Fibroblast of the conjunctiva (primary cell): Measurements from ENCODE around the gene AIFM1.
A peak's percentile ranks its signal among the peaks of the same experiment; 100 is the strongest.

Source experiments
- DNase-seq: peaks from one replicate; pipeline ENCODE4 v3.0.0-alpha.2; 2010; ENCODE audit warnings: low read depth

Gene AIFM1

DNA sequence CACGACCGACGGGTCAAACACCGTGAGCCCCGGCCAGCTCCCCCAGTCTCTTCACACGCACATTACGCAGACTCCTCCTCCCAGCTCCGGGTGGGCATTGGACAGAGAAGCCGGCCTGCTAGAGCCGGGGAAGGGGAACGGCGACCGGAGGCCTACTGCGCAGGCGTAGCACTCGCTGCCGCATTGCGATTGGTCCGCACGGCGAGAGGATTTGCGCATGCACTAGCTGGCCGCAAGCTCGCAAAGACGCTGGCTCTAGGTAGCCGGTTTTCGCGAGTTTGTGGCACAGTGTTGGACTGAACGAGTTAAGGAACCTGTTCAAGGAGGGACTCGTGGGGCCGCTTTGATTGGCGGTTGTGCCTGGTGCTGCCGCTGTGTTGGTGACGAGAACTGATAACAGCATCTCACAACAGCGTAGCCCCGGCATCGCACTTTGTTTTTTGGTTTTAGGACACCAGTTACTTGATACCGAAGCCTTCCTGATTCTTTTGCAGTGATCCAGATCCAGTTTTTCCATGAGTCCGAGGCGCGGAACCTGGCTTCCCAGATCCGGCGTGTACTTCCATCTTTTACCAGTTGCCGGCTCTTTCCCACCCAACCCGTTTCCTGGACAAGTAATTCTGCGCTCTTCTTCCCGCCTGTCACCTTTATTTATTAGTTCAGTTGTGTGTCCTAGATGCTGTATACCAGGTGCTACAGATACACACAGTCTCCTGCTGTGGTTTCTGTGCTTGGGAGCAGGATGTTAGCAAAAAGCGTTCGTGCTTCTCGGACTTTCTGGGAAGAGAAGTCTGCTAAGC lies at the start of gene AIFM1:
AIFM1 (minus strand) TSS at position 139 of the 800 bp plus-strand sequence. CDS start 185 bp downstream, outside the sequence.
- DNase-seq, result peak; percentile 91

DNA sequence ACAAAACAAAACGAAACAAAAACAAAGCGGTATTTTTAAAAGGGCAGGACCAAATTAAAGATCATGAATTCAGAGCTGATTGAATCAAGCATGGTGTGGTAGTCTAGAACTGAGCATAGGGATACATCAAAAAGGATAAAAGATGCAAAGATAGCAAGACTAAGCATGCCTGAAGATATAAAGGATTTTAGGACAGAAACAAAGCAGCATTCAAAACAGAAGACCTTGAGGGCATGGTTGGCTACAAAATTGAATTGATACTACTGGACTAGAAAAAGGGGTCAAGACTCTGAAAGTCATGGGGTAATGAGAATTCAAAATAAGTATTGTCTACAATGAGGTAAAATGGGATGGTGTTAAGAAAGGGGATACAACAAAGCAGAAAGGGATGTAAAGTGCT lies 47.7 kb upstream of the AIFM1 start:
- no peak for DNase-seq

DNA sequence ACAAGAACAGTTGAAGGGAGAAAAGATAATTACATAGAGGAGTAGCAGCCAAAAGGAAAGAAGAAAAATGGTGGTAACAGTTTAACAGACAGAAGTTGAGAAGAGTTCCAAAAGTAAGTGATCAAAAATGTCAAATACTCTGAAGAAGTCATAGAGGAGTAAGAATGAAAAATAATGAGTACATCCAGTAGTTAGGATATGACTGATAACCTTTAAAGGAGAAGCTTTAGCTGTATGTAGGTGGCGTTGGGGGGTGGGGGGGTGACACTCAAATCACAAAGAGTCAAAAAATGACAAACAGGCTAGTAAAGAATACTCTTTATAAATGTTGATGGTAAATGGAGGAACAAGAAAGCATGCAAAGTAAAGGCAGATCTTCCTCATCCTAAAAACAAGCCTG lies 46.7 kb upstream of the AIFM1 start:
- DNase-seq, result no peak

DNA sequence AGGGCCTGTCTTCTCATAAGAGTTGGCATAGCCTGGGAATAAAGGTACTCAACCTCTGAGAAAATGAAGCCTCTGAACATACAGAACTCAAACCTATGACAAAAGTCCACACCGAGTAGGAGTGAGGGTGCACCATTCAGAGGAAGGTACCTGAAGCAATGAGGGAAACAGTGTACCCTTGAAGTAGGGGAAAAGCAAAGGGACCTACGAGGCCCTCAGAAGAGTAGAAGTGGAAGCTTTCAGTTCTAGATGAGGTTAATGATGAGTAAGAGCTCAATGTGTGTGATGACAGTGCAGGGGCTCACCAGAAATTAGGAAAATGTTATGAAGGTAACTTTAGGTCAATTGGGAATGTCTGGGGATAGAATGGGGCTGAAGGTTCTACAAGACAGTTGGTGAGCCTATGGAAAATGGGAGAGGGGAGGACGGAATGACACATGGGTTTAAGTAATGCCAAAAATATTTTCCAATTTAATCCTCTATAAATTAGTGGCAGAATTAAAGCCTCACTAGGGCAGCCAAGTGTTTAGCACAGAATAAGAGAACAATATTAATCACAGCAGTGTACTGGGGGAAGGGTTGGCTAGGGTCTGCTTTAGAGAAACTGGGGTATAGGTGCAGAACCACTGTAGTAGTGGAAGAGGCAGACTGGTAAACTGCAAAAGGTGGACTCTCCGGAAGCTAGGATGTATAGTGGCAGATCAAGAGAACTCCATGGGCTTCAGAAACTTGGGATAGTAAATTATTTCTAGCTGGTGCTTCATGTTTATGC lies 46.0 kb upstream of the AIFM1 start:
- no peak for DNase-seq

DNA sequence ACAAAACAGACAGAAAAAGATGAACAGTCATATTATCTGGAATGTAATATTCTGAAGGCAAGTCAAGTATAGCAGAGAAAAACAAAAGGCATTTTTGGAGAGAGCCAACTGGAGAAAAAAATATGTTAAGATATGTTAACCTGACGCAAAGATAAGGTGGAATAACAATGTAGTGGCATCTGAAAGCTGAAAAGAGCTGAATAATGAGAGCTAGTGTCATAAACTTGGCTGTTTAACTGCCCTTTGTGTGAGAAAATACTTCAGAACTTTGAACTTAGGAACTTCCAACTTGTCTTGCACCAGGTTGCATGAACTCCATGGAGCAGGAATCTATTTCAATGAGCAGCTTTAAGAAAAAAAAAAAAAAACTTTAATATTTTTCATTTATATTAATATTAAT lies 39.0 kb upstream of the AIFM1 start:
- DNase-seq, result no peak

DNA sequence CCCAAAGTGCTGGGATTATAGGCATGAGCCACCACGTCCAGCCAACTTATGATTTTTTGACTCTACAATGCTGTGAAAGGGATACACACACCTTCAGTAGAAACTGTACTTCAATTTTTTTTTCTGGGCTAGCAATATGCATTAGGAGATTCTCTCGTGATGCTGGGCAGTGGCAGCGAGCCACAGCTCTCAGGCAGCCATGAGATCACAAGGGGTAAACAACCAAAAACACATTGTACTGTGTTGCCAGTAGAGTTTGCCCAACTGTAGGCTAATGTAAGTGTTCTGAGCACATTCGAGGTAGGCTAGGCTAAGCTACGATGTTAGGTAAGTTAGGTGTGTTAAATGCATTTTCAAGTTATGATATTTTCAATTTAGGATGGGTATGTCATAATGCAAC lies 31.8 kb upstream of the AIFM1 start:
- DNase-seq, result no peak

GRCh38 chrX:130196466-130196865 lies 30.8 kb upstream of the AIFM1 start:
- no peak for DNase-seq

DNA sequence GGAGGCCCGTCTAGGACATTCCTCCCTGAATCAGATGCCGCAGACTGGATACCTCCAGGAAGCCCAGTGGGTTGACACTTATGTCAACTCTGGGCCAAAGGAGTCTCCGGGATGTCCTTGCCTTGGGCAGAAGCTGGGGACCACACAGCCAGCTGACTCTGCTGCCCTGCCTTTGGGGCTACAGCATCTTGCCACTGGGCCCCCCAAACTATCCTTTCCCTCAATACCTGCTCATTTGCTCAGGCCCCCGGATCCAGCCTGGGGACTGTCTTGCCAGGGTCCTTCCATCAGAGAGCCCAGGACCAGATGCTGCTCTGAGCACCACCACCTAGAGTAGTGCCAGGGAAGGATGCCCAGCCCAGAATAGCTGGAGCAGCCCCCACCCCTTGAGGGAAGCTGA lies 25.2 kb upstream of the AIFM1 start:
- no peak for DNase-seq

DNA sequence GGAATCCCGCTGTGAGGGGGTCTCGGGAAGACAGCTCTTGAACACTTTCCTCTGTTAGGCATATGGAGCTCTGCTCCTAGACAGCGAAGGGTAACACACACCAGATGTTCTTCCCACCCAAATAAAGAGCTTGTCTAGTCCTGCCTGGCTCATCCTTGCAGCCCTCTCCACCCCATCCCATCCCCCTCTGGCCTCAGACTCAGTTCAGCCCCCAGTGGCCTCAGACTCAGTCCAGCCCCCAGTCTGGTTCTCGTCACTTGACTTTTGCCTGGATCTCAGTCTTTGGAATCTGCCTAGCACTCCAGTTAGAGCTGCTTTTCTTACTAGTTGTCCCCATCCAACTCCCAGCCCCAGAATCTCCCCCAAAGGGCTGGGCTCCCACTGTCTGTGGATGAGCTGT lies 21.0 kb upstream of the AIFM1 start:
- DNase-seq, result no peak

DNA sequence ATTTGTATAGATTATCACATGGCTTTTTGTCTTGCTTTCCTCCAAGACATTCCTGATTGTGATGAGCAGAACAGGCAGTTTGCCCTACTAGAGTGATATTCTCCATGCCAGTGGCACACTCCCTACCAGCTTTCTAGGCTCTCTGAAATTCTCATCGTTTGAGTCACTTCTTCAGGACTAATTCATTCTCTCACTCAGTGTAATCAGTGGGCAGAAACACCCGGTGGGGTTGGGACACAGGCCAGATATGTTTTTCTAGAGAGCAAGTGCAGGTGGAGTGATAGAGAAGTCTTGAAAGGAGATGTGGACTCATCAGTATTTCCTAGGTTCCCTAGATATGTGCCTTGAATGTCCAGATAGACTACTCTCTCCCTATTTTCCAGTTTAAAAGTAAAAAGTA lies 19.2 kb upstream of the AIFM1 start:
- no peak for DNase-seq

DNA sequence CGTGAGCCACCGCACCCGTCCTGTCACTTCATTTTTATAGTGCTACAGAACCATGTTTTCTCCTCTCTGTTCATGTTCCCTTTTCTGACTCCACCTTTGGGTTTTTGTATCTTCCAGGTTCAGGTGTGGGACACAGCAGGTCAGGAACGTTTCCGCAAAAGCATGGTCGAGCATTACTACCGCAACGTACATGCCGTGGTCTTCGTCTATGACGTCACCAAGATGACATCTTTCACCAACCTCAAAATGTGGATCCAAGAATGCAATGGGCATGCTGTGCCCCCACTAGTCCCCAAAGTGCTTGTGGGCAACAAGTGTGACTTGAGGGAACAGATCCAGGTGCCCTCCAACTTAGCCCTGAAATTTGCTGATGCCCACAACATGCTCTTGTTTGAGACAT lies 18.5 kb upstream of the AIFM1 start:
- no peak for DNase-seq

GRCh38 chrX:130179579-130180215 lies 14.1 kb upstream of the AIFM1 start:
- DNase-seq, result no peak

GRCh38 chrX:130179170-130179569 lies 13.5 kb upstream of the AIFM1 start:
- no peak for DNase-seq

DNA sequence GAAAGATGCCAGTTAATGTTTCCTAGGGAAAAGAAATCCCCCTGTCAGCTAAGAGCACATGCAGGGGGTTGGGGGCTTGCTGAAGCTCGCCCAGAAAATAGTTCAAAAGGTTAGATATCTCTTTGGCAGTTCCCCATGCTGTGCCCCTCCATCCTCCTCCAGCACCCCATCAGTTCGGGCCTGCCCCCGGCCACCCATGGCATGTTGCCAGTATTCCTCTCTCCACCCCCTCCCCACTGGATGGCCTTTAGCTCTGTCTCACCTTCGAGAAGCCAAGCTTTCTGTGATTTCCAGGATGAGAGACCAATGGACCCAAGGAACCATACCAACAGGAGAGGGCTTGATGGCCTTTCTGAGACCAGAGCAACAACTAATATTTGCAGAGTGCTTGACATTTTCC lies 11.3 kb upstream of the AIFM1 start:
- no peak for DNase-seq

GRCh38 chrX:130176354-130176776 lies 10.7 kb upstream of the AIFM1 start:
- no peak for DNase-seq

- DNase-seq, result no peak
Measured at GRCh38 chrX:130174937-130175336, 9.3 kb upstream of the AIFM1 start.

GRCh38 chrX:130174045-130174704 lies 8.5 kb upstream of the AIFM1 start:
- no peak for DNase-seq

DNA sequence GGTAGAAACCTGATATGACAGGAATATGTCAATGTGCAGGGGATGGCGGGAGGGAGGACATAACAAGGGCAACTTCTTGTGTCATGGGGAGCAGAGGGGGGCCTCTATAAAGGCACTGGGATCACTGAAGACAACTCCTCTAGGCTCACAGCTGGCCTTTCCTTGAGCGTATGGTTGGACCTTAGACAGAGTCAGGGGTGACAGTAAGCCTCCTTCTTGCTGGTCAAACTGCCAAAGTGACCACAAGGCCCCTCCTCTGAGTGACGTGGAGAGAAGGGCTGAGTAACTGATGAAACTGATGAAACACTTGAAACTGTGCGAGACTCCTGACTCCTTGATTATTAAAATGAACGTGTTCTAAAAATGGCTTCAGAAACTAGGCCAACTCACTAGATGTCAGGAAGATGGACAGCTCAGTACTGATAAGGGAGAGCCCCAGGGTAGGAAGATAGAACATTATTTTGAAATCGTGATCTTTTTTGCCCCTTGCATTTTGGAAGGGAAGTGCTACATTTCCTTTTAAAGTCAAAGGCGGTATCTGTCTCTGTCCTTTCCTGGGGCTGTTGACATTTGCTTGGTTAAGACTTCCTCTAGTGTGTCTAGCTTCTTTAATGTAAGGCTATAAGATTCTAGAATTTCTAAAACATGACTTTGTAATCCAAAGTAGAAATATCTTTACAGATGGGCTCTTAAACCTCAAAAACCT lies 7.7 kb upstream of the AIFM1 start:
- DNase-seq, result peak; percentile 73

GRCh38 chrX:130172127-130172845 lies 6.6 kb upstream of the AIFM1 start:
- no peak for DNase-seq

DNA sequence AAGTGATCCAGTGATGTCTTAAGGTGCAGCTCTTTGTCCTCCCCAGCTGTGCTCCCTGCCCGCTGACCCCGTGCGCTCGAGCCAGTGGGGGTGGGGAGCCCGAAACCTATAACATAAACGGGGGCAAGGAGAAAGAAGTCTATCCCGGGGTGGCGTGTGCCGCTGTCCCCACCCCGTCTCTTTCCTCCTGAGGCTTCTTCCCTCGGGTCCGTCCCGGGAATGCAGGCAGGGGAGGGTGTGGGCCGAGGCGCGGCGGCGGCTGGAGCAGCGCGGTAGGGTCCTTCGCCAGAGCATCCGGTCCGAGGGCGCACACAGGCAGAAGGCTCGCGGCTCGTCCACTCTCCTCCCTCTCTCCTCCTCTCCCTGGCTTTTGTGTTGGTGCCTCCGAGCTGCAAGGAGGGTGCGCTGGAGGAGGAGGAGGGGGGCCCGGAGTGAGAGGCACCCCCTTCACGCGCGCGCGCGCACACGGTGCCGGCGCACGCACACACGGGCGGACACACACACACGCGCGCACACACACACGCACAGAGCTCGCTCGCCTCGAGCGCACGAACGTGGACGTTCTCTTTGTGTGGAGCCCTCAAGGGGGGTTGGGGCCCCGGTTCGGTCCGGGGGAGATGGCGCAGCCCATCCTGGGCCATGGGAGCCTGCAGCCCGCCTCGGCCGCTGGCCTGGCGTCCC lies 5.9 kb upstream of the AIFM1 start, which contains the start of gene RAB33A:
RAB33A (plus strand) TSS at position 517 of the 681 bp plus-strand sequence; CDS start at position 618, 101 bp downstream.
- DNase-seq, result no peak
